Gastroesophageal sphincter (tissue), 3 donors: ENCODE data around the gene CPSF4L.

Source experiments
- POLR2A ChIP-seq, 2 donors: fragments of 450-650 bp; IDR thresholded peaks; one replicate each; pipeline ENCODE4 v1.6.1; 2017; ENCODE audit warnings: antibody characterized with exemption in 2 of 2, mild to moderate bottlenecking in 2 of 2, moderate library complexity in 1 of 2
- POLR2AphosphoS5 ChIP-seq: sonication (generic); formaldehyde crosslinking; IDR thresholded peaks from one replicate; pipeline ENCODE4 v1.6.1; 2017; ENCODE audit warnings: antibody characterized with exemption
- TF ChIP-seq, protein P1 (sequence below), 4 experiments: fragments of 200-600 bp in 2 of 4; fragments of 450-650 bp in 2 of 4; sonication (generic) in 1 of 4; IDR thresholded peaks; one replicate each; pipeline ENCODE4 v1.5.1; 2017 to 2019; ENCODE audit warnings: antibody characterized with exemption in 4 of 4, mild to moderate bottlenecking in 2 of 4, moderate library complexity in 2 of 4

DNA sequence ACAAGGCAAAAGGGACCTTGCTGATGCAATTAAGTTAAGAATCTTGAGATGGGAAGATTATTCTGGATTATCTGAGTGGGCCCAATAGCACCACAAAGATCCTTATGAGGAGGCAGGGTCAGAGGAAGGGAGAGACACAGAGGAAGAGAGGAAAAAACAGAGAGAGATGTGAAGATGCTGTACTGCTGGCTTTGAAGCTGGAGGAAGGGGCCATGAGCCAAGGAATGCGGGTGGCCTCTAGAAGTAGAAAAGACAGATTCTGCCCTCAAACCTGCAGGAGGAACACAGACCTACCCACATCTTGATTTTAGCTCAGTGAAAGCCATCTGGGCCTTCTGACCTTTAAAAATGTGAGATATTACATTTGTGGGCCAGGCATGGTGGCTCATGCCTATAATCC lies 8.1 kb upstream of the CPSF4L start:
- TF ChIP-seq POLR2AphosphoS5 (no peak), POLR2A (IDR thresholded peaks at IDR 0.05) (no peak)
- TF ChIP-seq, protein P1, sequence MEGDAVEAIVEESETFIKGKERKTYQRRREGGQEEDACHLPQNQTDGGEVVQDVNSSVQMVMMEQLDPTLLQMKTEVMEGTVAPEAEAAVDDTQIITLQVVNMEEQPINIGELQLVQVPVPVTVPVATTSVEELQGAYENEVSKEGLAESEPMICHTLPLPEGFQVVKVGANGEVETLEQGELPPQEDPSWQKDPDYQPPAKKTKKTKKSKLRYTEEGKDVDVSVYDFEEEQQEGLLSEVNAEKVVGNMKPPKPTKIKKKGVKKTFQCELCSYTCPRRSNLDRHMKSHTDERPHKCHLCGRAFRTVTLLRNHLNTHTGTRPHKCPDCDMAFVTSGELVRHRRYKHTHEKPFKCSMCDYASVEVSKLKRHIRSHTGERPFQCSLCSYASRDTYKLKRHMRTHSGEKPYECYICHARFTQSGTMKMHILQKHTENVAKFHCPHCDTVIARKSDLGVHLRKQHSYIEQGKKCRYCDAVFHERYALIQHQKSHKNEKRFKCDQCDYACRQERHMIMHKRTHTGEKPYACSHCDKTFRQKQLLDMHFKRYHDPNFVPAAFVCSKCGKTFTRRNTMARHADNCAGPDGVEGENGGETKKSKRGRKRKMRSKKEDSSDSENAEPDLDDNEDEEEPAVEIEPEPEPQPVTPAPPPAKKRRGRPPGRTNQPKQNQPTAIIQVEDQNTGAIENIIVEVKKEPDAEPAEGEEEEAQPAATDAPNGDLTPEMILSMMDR (IDR thresholded peaks at IDR 0.05): no peak
